Effector memory CD4-positive, alpha-beta T cell (primary cell): ENCODE measurements around the gene SSC4D.
"Not testable (repeated sequence)": the region's sequence is repeated elsewhere in the genome, so short reads cannot be mapped to it uniquely, and the experiment has no call there.

Experiments
- DNase-seq, 3 donors: peaks; one replicate each; pipeline ENCODE4 v3.0.0-alpha.2; 2020
- H3K27ac ChIP-seq: 2 replicates; pipeline ENCODE4 v1.7.0; 2013; ENCODE audit warnings: mild to moderate bottlenecking, low read length, moderate library complexity; ENCODE audit not compliant: insufficient read depth, poor library complexity, severe bottlenecking
- H3K27me3 ChIP-seq: replicated peaks from 2 replicates; pipeline ENCODE4 v1.7.0; 2013; ENCODE audit warnings: mild to moderate bottlenecking, low read length; ENCODE audit not compliant: insufficient read depth, control insufficient read depth, poor library complexity, severe bottlenecking
- H3K36me3 ChIP-seq: 2 replicates; pipeline ENCODE4 v1.7.0; 2013; ENCODE audit warnings: mild to moderate bottlenecking, low read length, moderate library complexity; ENCODE audit not compliant: control insufficient read depth, insufficient read depth
- H3K4me1 ChIP-seq: 2 replicates; pipeline ENCODE4 v1.7.0; 2013; ENCODE audit warnings: low read length, mild to moderate bottlenecking; ENCODE audit not compliant: control insufficient read depth, insufficient read depth, poor library complexity, severe bottlenecking
- H3K4me3 ChIP-seq: 2 replicates; pipeline ENCODE4 v1.7.0; 2013; ENCODE audit warnings: low read length, low read depth, mild to moderate bottlenecking; ENCODE audit not compliant: insufficient read depth, poor library complexity, severe bottlenecking
- H3K9me3 ChIP-seq: 2 replicates; pipeline ENCODE4 v1.7.0; 2013; ENCODE audit warnings: mild to moderate bottlenecking, low read length, moderate library complexity; ENCODE audit not compliant: control insufficient read depth

The SSC4D gene

GRCh38 chr7:76430836-76431235 is 21.3 kb upstream of the SSC4D start:
- no peak for DNase-seq
- Histone ChIP-seq H3K27ac (no peak overlapping the region), H3K27me3 (no peaks in the 10 kb centered on the region), H3K4me3 (no peak overlapping the region), H3K4me1 (no peaks in the 10 kb centered on the region), H3K36me3 (no peaks in the 10 kb centered on the region), H3K9me3 (no peaks in the 10 kb centered on the region)

- Histone ChIP-seq H3K36me3 (no peaks in the 10 kb centered on the region), H3K27me3 (no peaks in the 10 kb centered on the region), H3K9me3 (no peaks in the 10 kb centered on the region), H3K4me3 (no peak overlapping the region), H3K27ac (no peak overlapping the region), H3K4me1 (no peaks in the 10 kb centered on the region)
- no peak for DNase-seq
These were observed 20.7 kb upstream of the SSC4D start for GRCh38 chr7:76430211-76430610.

- no peak for DNase-seq
- H3K4me1 ChIP-seq, result peaks cover 6% of the 10 kb centered on the region
- no peak overlapping the region for H3K4me3 ChIP-seq
- H3K27me3 ChIP-seq, result no peaks in the 10 kb centered on the region
- H3K27ac ChIP-seq, result no peak overlapping the region
- H3K36me3 ChIP-seq, result no peaks in the 10 kb centered on the region
- H3K9me3 ChIP-seq, result no peaks in the 10 kb centered on the region
These were observed 19.6 kb upstream of the SSC4D start for GRCh38 chr7:76428868-76429805.

GRCh38 chr7:76428149-76428823 is 18.8 kb upstream of the SSC4D start:
- H3K27ac ChIP-seq, result no peak overlapping the region
- H3K4me1 ChIP-seq, result peaks cover 6% of the 10 kb centered on the region
- no peaks in the 10 kb centered on the region for H3K36me3 ChIP-seq

GRCh38 chr7:76427635-76428034 is 18.1 kb upstream of the SSC4D start:
- DNase-seq, result no peak
- Histone ChIP-seq H3K27ac (no peak overlapping the region), H3K4me3 (no peak overlapping the region)

More at GRCh38 chr7:76428149-76428823, 18.8 kb upstream of the SSC4D start:
- Histone ChIP-seq H3K4me3 (no peak overlapping the region), H3K27me3 (no peaks in the 10 kb centered on the region), H3K9me3 (no peaks in the 10 kb centered on the region)
- no peak for DNase-seq

GRCh38 chr7:76426246-76426645 is 16.7 kb upstream of the SSC4D start:
- H3K4me1 ChIP-seq, result peaks cover 6% of the 10 kb centered on the region
- DNase-seq, result no peak
- H3K27me3 ChIP-seq, result no peaks in the 10 kb centered on the region
- H3K36me3 ChIP-seq, result no peaks in the 10 kb centered on the region
- H3K9me3 ChIP-seq, result no peaks in the 10 kb centered on the region
- no peak overlapping the region for H3K27ac ChIP-seq
- no peak overlapping the region for H3K4me3 ChIP-seq

More at GRCh38 chr7:76427635-76428034, 18.1 kb upstream of the SSC4D start:
- Histone ChIP-seq H3K4me1 (peaks cover 6% of the 10 kb centered on the region), H3K27me3 (no peaks in the 10 kb centered on the region), H3K9me3 (no peaks in the 10 kb centered on the region), H3K36me3 (no peaks in the 10 kb centered on the region)

GRCh38 chr7:76425558-76425957 is 16.1 kb upstream of the SSC4D start:
- not testable (repeated sequence) for H3K27ac ChIP-seq, H3K4me3 ChIP-seq, H3K27me3 ChIP-seq, H3K9me3 ChIP-seq, H3K36me3 ChIP-seq, DNase-seq, H3K4me1 ChIP-seq

GRCh38 chr7:76425156-76425555 is 15.7 kb upstream of the SSC4D start:
- no peak for DNase-seq

GRCh38 chr7:76424413-76425111 is 15.1 kb upstream of the SSC4D start, which contains the start of gene ZP3:
Gene ZP3 (plus strand): TSS chr7:76424950. CDS start chr7:76424965, 15 bp downstream.
- H3K9me3 ChIP-seq, result no peaks in the 10 kb centered on the region
- no peak for DNase-seq
- H3K4me1 ChIP-seq, result peaks cover 6% of the 10 kb centered on the region
- no peaks in the 10 kb centered on the region for H3K27me3 ChIP-seq
- H3K4me3 ChIP-seq, result no peak within 1 kb of the TSS
- no peaks in the 10 kb centered on the region for H3K36me3 ChIP-seq
- H3K27ac ChIP-seq, result no peak within 1 kb of the TSS

More at GRCh38 chr7:76425156-76425555, 15.7 kb upstream of the SSC4D start:
- H3K4me1 ChIP-seq, result peaks cover 6% of the 10 kb centered on the region
- no peak overlapping the region for H3K4me3 ChIP-seq
- H3K36me3 ChIP-seq, result no peaks in the 10 kb centered on the region
- no peaks in the 10 kb centered on the region for H3K9me3 ChIP-seq
- no peaks in the 10 kb centered on the region for H3K27me3 ChIP-seq
- no peak overlapping the region for H3K27ac ChIP-seq
